ENCODE data around the gene LINC00632. TPM values are rescaled to one million over a fixed set of nuclear protein-coding genes. Genes with fewer than 3 reads are reported as not detected.
A peak's percentile ranks its signal among the peaks of the same experiment; 100 is the strongest.

Gene LINC00632
- polyA plus RNA-seq, 2 of the 4 experiments (the other 2 are of a cell fraction): 2.3 to 23.9 TPM

DNA sequence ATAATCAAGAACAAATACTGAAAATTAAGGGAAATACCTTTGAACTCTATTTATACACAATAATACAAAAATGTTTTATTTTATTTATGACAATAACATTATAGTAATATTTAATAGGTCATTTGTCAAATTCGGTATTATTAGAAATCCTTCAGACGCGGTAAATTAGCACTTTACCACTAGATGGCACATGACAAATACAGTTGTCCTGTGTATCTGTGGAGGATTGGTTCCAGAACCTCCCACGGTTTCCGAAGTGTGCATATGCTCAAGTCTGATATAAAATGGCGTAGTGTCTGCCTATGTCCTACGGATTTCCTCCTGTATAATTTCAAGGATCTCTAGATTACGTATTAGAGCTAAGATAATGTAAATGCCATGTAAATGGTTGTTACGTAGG, 8.1 kb upstream of the LINC00632 start:
- no peak for TF ChIP-seq E2F6 (IDR thresholded peaks at IDR 0.05; ENCODE audit: borderline replicate concordance, low read depth)
- TF ChIP-seq, protein P1, sequence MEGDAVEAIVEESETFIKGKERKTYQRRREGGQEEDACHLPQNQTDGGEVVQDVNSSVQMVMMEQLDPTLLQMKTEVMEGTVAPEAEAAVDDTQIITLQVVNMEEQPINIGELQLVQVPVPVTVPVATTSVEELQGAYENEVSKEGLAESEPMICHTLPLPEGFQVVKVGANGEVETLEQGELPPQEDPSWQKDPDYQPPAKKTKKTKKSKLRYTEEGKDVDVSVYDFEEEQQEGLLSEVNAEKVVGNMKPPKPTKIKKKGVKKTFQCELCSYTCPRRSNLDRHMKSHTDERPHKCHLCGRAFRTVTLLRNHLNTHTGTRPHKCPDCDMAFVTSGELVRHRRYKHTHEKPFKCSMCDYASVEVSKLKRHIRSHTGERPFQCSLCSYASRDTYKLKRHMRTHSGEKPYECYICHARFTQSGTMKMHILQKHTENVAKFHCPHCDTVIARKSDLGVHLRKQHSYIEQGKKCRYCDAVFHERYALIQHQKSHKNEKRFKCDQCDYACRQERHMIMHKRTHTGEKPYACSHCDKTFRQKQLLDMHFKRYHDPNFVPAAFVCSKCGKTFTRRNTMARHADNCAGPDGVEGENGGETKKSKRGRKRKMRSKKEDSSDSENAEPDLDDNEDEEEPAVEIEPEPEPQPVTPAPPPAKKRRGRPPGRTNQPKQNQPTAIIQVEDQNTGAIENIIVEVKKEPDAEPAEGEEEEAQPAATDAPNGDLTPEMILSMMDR (IDR thresholded peaks at IDR 0.05): peak; percentile 45
- no peak for TF ChIP-seq EHMT2 (IDR thresholded peaks at IDR 0.05; ENCODE audit: low read depth)
- no peak for TF ChIP-seq HOXB13 (CRISPR knock-in tag; IDR thresholded peaks at IDR 0.05; ENCODE audit: low read depth)
- peak; percentile 44; the same call in 2 of the 3 replicates for TF ChIP-seq SMC3 (IDR thresholded peaks at IDR 0.05)
- TF ChIP-seq CHD4 (IDR thresholded peaks at IDR 0.05; ENCODE audit: borderline replicate concordance): no peak
- TF ChIP-seq FOSB (CRISPR knock-in tag; IDR thresholded peaks at IDR 0.05): no peak
- no peak for TF ChIP-seq EHF (CRISPR knock-in tag; IDR thresholded peaks at IDR 0.05)
- TF ChIP-seq ZSCAN20 (CRISPR knock-in tag; IDR thresholded peaks at IDR 0.05): no peak
- no peak for TF ChIP-seq CHD2 (IDR thresholded peaks at IDR 0.05; ENCODE audit: low read length, partially characterized antibody)
- TF ChIP-seq FOSL2 (IDR thresholded peaks at IDR 0.05): no peak
- TF ChIP-seq FOSL2 (CRISPR knock-in tag; IDR thresholded peaks at IDR 0.05): no peak
- no peak for TF ChIP-seq NR3C1 (IDR thresholded peaks at IDR 0.05)
- no peak for TF ChIP-seq HES2 (IDR thresholded peaks at IDR 0.05)
- peak in 1 of 2 experiments; percentile 25; a peak in 2 of 5 replicates for TF ChIP-seq RAD21 (conservative IDR thresholded peaks at IDR 0.05 in 1 of 2, IDR thresholded peaks at IDR 0.05 in 1 of 2)
- no peak for TF ChIP-seq SREBF2 (IDR thresholded peaks at IDR 0.05)
- no peak for TF ChIP-seq RNF2 (IDR thresholded peaks at IDR 0.05; ENCODE audit: borderline replicate concordance, low read depth)
- TF ChIP-seq CEBPB (IDR thresholded peaks at IDR 0.05): no peak
- no peak for TF ChIP-seq GATA3 (IDR thresholded peaks at IDR 0.05; ENCODE audit: borderline replicate concordance)
- no peak for TF ChIP-seq RCOR1 (IDR thresholded peaks at IDR 0.05; ENCODE audit: low read depth, low read length)
- no peak for TF ChIP-seq JUN (IDR thresholded peaks at IDR 0.05)
- TF ChIP-seq ZC3H11A (IDR thresholded peaks at IDR 0.05): no peak
- no peak for TF ChIP-seq ZNF302 (CRISPR knock-in tag; IDR thresholded peaks at IDR 0.05)
- TF ChIP-seq MAZ (IDR thresholded peaks at IDR 0.05; ENCODE audit: borderline replicate concordance, low read depth, low read length): no peak
- 14% methylated on average over 9 of the region's 9 CpGs for WGBS (ENCODE audit: missing lambda C conversion rate)
- DNase-seq (ENCODE audit: low read depth in 1 of 2, low spot score in 1 of 2) (peak in 1 of 2 experiments; percentile 45), ATAC-seq (peak; percentile 80 to 82; a peak in 5 of 6 replicates), FAIRE-seq (no peak)
- no peak overlapping the region for H3K27ac ChIP-seq
- no peaks in the 10 kb centered on the region for H3K4me1 ChIP-seq
- H3K4me3 ChIP-seq: no peak overlapping the region
- 0 out of 3 replicates have a peak overlapping the region, but pooled peaks have one; percentile 9 for H3K4me2 ChIP-seq
- no peaks in the 10 kb centered on the region for H3K9me3 ChIP-seq
- CTCF ChIA-PET: interaction anchor here (1.1 to 2.0 kb wide), 5 partner anchors 9 to 35 kb away, joined by 3 to 7 read pairs (median 4); partner anchors contain the start of gene LINC00632
- POLR2A ChIA-PET: no interaction called here

- 0 out of 2 replicates have a peak, but pooled peaks have one; percentile 27 for TF ChIP-seq RNF2 (IDR thresholded peaks at IDR 0.05; ENCODE audit: borderline replicate concordance, low read depth)
- TF ChIP-seq MAFK (IDR thresholded peaks at IDR 0.05; ENCODE audit: partially characterized antibody): no peak
- Histone ChIP-seq H3K4me1 (no peaks in the 10 kb centered on the region), H3K4me3 (no peak overlapping the region), H3K4me2 (no peak overlapping the region), H3K9me3 (no peaks in the 10 kb centered on the region), H3K27ac (no peak overlapping the region)
- CTCF ChIA-PET: interaction anchor here (1.9 kb wide), 1 partner anchor 9 kb away, joined by 7 read pairs; no protein-coding TSS in a partner anchor
- 43% methylated on average over 6 of the region's 6 CpGs for WGBS (ENCODE audit: missing lambda C conversion rate)
- POLR2A ChIA-PET: no interaction called here
- FAIRE-seq: no peak
- no peak for ATAC-seq
- no peak for DNase-seq (ENCODE audit: low read depth in 1 of 2, low spot score in 1 of 2)
Measured at GRCh38 chrX:140710710-140711109, 1.2 kb downstream of the LINC00632 start.
